Measurements from ENCODE around the gene PPCS.

GRCh38 chr1:42420121-42420520 lies 36.2 kb upstream of the PPCS start:
- TF ChIP-seq TAF1 (IDR thresholded peaks at IDR 0.05; ENCODE audit: borderline replicate concordance, insufficient read depth, low read length) (no peak), POLR2AphosphoS5 (IDR thresholded peaks at IDR 0.05; ENCODE audit: low read depth, low read length) (no peak), FOXP2 (optimal IDR thresholded peaks at IDR 0.05; ENCODE audit: borderline replicate concordance, extremely low read depth, extremely low read length, insufficient read depth) (no peak)
- TF ChIP-seq, protein P1, sequence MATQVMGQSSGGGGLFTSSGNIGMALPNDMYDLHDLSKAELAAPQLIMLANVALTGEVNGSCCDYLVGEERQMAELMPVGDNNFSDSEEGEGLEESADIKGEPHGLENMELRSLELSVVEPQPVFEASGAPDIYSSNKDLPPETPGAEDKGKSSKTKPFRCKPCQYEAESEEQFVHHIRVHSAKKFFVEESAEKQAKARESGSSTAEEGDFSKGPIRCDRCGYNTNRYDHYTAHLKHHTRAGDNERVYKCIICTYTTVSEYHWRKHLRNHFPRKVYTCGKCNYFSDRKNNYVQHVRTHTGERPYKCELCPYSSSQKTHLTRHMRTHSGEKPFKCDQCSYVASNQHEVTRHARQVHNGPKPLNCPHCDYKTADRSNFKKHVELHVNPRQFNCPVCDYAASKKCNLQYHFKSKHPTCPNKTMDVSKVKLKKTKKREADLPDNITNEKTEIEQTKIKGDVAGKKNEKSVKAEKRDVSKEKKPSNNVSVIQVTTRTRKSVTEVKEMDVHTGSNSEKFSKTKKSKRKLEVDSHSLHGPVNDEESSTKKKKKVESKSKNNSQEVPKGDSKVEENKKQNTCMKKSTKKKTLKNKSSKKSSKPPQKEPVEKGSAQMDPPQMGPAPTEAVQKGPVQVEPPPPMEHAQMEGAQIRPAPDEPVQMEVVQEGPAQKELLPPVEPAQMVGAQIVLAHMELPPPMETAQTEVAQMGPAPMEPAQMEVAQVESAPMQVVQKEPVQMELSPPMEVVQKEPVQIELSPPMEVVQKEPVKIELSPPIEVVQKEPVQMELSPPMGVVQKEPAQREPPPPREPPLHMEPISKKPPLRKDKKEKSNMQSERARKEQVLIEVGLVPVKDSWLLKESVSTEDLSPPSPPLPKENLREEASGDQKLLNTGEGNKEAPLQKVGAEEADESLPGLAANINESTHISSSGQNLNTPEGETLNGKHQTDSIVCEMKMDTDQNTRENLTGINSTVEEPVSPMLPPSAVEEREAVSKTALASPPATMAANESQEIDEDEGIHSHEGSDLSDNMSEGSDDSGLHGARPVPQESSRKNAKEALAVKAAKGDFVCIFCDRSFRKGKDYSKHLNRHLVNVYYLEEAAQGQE (IDR thresholded peaks at IDR 0.05; ENCODE audit: insufficient read depth in 1 of 2, low read depth in 2 of 2, low read length in 2 of 2), result no peak
